Mesenchymal stem cell (in vitro differentiated cells and primary cell): ENCODE data around the gene FAAP100.

Experiments
- DNase-seq: peaks from one replicate; pipeline ENCODE4 v3.0.0-alpha.2; 2013
- H2AFZ ChIP-seq: one replicate; pipeline ENCODE4 v1.6.1; 2013; ENCODE audit warnings: low read depth, mild to moderate bottlenecking, control low read depth, inconsistent platforms, low read length, moderate library complexity
- H2AK5ac ChIP-seq: 2 replicates; pipeline ENCODE4 v1.6.1; 2013; ENCODE audit warnings: low read length, moderate library complexity, mild to moderate bottlenecking, inconsistent platforms; ENCODE audit not compliant: severe bottlenecking
- H2BK120ac ChIP-seq: one replicate; pipeline ENCODE4 v1.6.1; 2013; ENCODE audit warnings: low read depth, mild to moderate bottlenecking, inconsistent platforms, low read length, moderate library complexity
- H2BK12ac ChIP-seq, 2 experiments: one replicate each; pipeline ENCODE4 v1.6.1; 2013; ENCODE audit warnings: inconsistent platforms in 2 of 2, low read length in 2 of 2, mild to moderate bottlenecking in 2 of 2, moderate library complexity in 2 of 2, control low read depth in 1 of 2
- H2BK15ac ChIP-seq: one replicate; pipeline ENCODE4 v1.6.1; 2013; ENCODE audit warnings: mild to moderate bottlenecking, low read depth, inconsistent platforms; ENCODE audit not compliant: poor library complexity, severe bottlenecking
- H2BK5ac ChIP-seq: 2 replicates; pipeline ENCODE4 v1.6.1; 2013; ENCODE audit warnings: low read depth, mild to moderate bottlenecking, low read length, control low read depth, inconsistent platforms; ENCODE audit not compliant: poor library complexity, severe bottlenecking
- H3K14ac ChIP-seq, 2 experiments: one replicate each; pipeline ENCODE4 v1.6.1; 2013; ENCODE audit warnings: inconsistent platforms in 2 of 2, low read length in 2 of 2, control low read depth in 1 of 2, mild to moderate bottlenecking in 1 of 2, moderate library complexity in 1 of 2
- H3K18ac ChIP-seq, 2 experiments: one replicate each; pipeline ENCODE4 v1.6.1; 2013; ENCODE audit warnings: inconsistent platforms in 2 of 2, low read length in 2 of 2, control low read depth in 1 of 2, low read depth in 1 of 2, mild to moderate bottlenecking in 1 of 2
- H3K23ac ChIP-seq, 2 experiments: one replicate each; pipeline ENCODE4 v1.6.1; 2013; ENCODE audit warnings: inconsistent platforms in 2 of 2, low read length in 2 of 2, mild to moderate bottlenecking in 2 of 2, moderate library complexity in 2 of 2, control low read depth in 1 of 2
- H3K27ac ChIP-seq: 2 replicates; pipeline ENCODE4 v1.5.1; 2013; ENCODE audit warnings: mild to moderate bottlenecking, moderate library complexity, low read length, control low read depth, inconsistent platforms; ENCODE audit not compliant: poor library complexity, severe bottlenecking
- H3K27me3 ChIP-seq, 2 experiments: 2 replicates each; pipeline versions ENCODE4 v1.6.1 to v1.7.0; 2013; ENCODE audit warnings: low read length in 2 of 2, mild to moderate bottlenecking in 2 of 2, moderate library complexity in 2 of 2, control low read depth in 1 of 2, inconsistent platforms in 1 of 2; ENCODE audit not compliant: control insufficient read depth in 1 of 2, insufficient read depth in 1 of 2
- H3K36me3 ChIP-seq, 2 experiments: 2 replicates each; pipeline versions ENCODE4 v1.6.1 to v1.7.0; 2013; ENCODE audit warnings: low read length in 2 of 2, control low read depth in 1 of 2, inconsistent platforms in 1 of 2, low read depth in 1 of 2, mild to moderate bottlenecking in 1 of 2; ENCODE audit not compliant: insufficient read depth in 2 of 2, control insufficient read depth in 1 of 2
- H3K4ac ChIP-seq, 2 experiments: one replicate each; pipeline ENCODE4 v1.6.1; 2013; ENCODE audit warnings: inconsistent platforms in 2 of 2, low read length in 2 of 2, mild to moderate bottlenecking in 2 of 2, moderate library complexity in 2 of 2, control low read depth in 1 of 2, low read depth in 1 of 2
- H3K4me1 ChIP-seq: 2 replicates; pipeline ENCODE4 v1.6.1; 2013; ENCODE audit warnings: low read depth, low read length, control low read depth; ENCODE audit not compliant: control insufficient read depth, insufficient read depth
- H3K4me2 ChIP-seq: 2 replicates; pipeline ENCODE4 v1.6.1; 2013; ENCODE audit warnings: low read length, mild to moderate bottlenecking, inconsistent platforms; ENCODE audit not compliant: poor library complexity, severe bottlenecking
- H3K4me3 ChIP-seq, 2 experiments: 2 replicates each; pipeline versions ENCODE4 v1.5.1 to v1.7.0; 2013; ENCODE audit warnings: low read length in 2 of 2, mild to moderate bottlenecking in 2 of 2, control low read depth in 1 of 2, low read depth in 1 of 2; ENCODE audit not compliant: insufficient read depth in 1 of 2
- H3K79me1 ChIP-seq: replicated peaks from 2 replicates; pipeline ENCODE4 v1.6.1; 2013; ENCODE audit warnings: mild to moderate bottlenecking, control low read depth, low read length, inconsistent platforms; ENCODE audit not compliant: poor library complexity, severe bottlenecking
- H3K9ac ChIP-seq: 2 replicates; pipeline ENCODE4 v1.7.0; 2013; ENCODE audit warnings: mild to moderate bottlenecking, low read length, moderate library complexity
- H3K9me3 ChIP-seq: 2 replicates; pipeline ENCODE4 v1.7.0; 2013; ENCODE audit warnings: mild to moderate bottlenecking, low read length; ENCODE audit not compliant: control insufficient read depth
- H4K8ac ChIP-seq: one replicate; pipeline ENCODE4 v1.6.1; 2013; ENCODE audit warnings: inconsistent platforms, mild to moderate bottlenecking, low read length, moderate library complexity
- H4K91ac ChIP-seq: one replicate; pipeline ENCODE4 v1.6.1; 2013; ENCODE audit warnings: mild to moderate bottlenecking, low read length, inconsistent platforms
- WGBS: methylation state at CpG from one replicate; pipeline ENCODE4 v1.1.7; 2013; ENCODE audit warnings: mixed read lengths; 5-methylcytosine and 5-hydroxymethylcytosine counted together

FAAP100 gene

GRCh38 chr17:81534157-81535006, 17.8 kb downstream of the FAAP100 start:
- no peak for DNase-seq
- H4K8ac ChIP-seq: no peak overlapping the region
- no peak overlapping the region for H4K91ac ChIP-seq
- H3K18ac ChIP-seq: no peak overlapping the region
- H3K4me3 ChIP-seq: no peak overlapping the region
- H2BK5ac ChIP-seq: no peak overlapping the region
- H3K36me3 ChIP-seq: peaks cover 9 to 17% of the 10 kb centered on the region in 2 experiments
- no peaks in the 10 kb centered on the region for H3K9me3 ChIP-seq
- no peak overlapping the region for H3K4me2 ChIP-seq
- H3K9ac ChIP-seq: no peak overlapping the region
- WGBS: 89% methylated on average over 4 of the region's 6 CpGs
- H3K14ac ChIP-seq: no peak overlapping the region
- H2AK5ac ChIP-seq: no peak overlapping the region
- H3K79me1 ChIP-seq: no peaks in the 10 kb centered on the region
- H2BK12ac ChIP-seq: no peak overlapping the region
- no peak overlapping the region for H3K27ac ChIP-seq
- H3K4me1 ChIP-seq: peaks cover 23% of the 10 kb centered on the region
- no peak overlapping the region for H3K4ac ChIP-seq
- no peak overlapping the region for H2AFZ ChIP-seq
- no peak overlapping the region for H3K23ac ChIP-seq
- H2BK15ac ChIP-seq: no peak overlapping the region
- H3K27me3 ChIP-seq: peaks cover 20 to 46% of the 10 kb centered on the region in 2 experiments
- H2BK120ac ChIP-seq: no peak overlapping the region

- H3K4me2 ChIP-seq: no peak overlapping the region
- H3K27me3 ChIP-seq: peaks cover 20 to 55% of the 10 kb centered on the region in 2 experiments
- no peak overlapping the region for H3K9ac ChIP-seq
- H3K4me1 ChIP-seq: peaks cover 19% of the 10 kb centered on the region
- H2BK15ac ChIP-seq: no peak overlapping the region
- H2AFZ ChIP-seq: no peak overlapping the region
- no peak overlapping the region for H2BK120ac ChIP-seq
- no peak overlapping the region for H3K14ac ChIP-seq
- no peak overlapping the region for H4K91ac ChIP-seq
- WGBS: 86% methylated on average over 21 of the region's 21 CpGs
- H3K23ac ChIP-seq: no peak overlapping the region
- no peaks in the 10 kb centered on the region for H3K9me3 ChIP-seq
- no peak overlapping the region for H3K4me3 ChIP-seq
- H3K4ac ChIP-seq: no peak overlapping the region
- no peak overlapping the region for H4K8ac ChIP-seq
- H2AK5ac ChIP-seq: no peak overlapping the region
- H3K27ac ChIP-seq: no peak overlapping the region
- no peak for DNase-seq
- H3K18ac ChIP-seq: no peak overlapping the region
- no peak overlapping the region for H2BK5ac ChIP-seq
- no peaks in the 10 kb centered on the region for H3K79me1 ChIP-seq
- H2BK12ac ChIP-seq: no peak overlapping the region
- H3K36me3 ChIP-seq: peaks cover 8 to 12% of the 10 kb centered on the region in 2 experiments
Measured at GRCh38 chr17:81533339-81534141, 18.6 kb downstream of the FAAP100 start.

DNA sequence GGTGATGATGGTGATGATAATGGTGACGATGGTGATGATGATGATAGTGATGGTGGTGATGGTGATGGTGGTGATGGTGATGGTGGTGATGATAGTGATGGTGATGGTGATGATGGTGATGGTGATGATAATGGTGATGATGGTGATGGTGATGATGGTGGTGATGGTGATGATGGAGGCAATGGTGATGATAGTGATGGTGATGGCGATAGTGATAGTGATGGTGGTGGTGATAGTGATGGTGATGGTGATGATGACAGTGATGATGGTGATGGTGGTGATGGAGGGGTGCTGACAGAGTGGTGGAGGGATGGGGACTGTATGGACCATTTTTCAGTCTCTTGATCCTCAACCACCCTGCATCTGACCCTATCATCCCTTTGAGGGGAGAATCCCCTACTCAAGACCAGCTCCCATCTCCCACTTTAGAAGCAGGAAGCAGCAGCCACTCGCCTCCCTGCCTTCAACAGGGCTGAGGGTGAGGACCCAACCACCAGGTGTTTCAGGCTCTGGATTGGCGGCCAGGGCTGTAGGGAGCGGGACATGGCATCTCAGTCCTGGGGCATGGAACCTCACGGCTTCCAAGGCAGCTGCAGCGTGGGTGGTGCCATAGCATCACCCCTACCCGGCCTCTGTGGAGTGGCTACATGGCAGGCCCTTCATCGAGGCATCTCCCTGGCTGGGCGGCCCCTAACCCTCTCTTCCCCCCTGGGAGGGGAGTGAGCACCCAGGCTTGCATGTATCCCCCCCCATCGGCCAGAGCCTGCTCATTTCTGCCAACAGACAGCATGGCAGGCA, 19.5 kb downstream of the FAAP100 start:
- Histone ChIP-seq H2BK120ac (no peak overlapping the region), H3K18ac (no peak overlapping the region), H3K4me1 (peaks cover 15% of the 10 kb centered on the region), H2AFZ (no peak overlapping the region), H3K27ac (no peak overlapping the region), H2AK5ac (no peak overlapping the region), H3K4me3 (no peak overlapping the region), H3K79me1 (no peaks in the 10 kb centered on the region), H2BK5ac (no peak overlapping the region), H3K14ac (no peak overlapping the region), H3K27me3 (peaks cover 20 to 58% of the 10 kb centered on the region in 2 experiments), H3K9ac (no peak overlapping the region), H3K4ac (no peak overlapping the region), H2BK15ac (no peak overlapping the region), H3K36me3 (peaks cover 0 to 4% of the 10 kb centered on the region in 2 experiments), H4K91ac (no peak overlapping the region), H3K23ac (no peak overlapping the region), H3K4me2 (no peak overlapping the region), H2BK12ac (no peak overlapping the region), H3K9me3 (no peaks in the 10 kb centered on the region), H4K8ac (no peak overlapping the region)
- DNase-seq: no peak
- WGBS: 91% methylated on average over 11 of the region's 11 CpGs
